Gastrocnemius medialis (tissue), 4 donors: ENCODE measurements around the gene NCAM2. TPM values are rescaled to one million over a fixed set of nuclear protein-coding genes. Genes with fewer than 3 reads are reported as not detected.

ENCODE experiments used
- ATAC-seq, 2 donors: fragments of 150-250 bp; one replicate each; pipeline ENCODE4 v1.9.1; 2016
- DNase-seq, 2 donors: peaks; one replicate each; pipeline ENCODE4 v3.0.0-alpha.2; 2019
- H3K27ac ChIP-seq, 4 donors: fragments of 200-600 bp; sonication (generic); 1 replicate in 1 of 4; 2 replicates in 3 of 4; pipeline ENCODE4 v1.5.1; 2016 to 2018; ENCODE audit warnings: mild to moderate bottlenecking in 2 of 4, moderate library complexity in 1 of 4
- H3K27me3 ChIP-seq, 3 donors: fragments of 200-600 bp; sonication (generic) in 2 of 3; 1 replicate in 1 of 3; 2 replicates in 2 of 3; pipeline versions ENCODE4 v1.5.1 to v1.6.0; 2016 to 2019; ENCODE audit warnings: mild to moderate bottlenecking in 1 of 3, moderate library complexity in 1 of 3
- H3K36me3 ChIP-seq, 2 donors: fragments of 200-600 bp; sonication (generic) in 1 of 2; one replicate each; pipeline ENCODE4 v1.5.1; 2017 to 2018
- H3K4me1 ChIP-seq, 2 donors: fragments of 200-600 bp; sonication (generic) in 1 of 2; one replicate each; pipeline ENCODE4 v1.5.1; 2016 to 2017; ENCODE audit warnings: mild to moderate bottlenecking in 2 of 2
- H3K4me3 ChIP-seq, 4 donors: fragments of 200-600 bp; sonication (generic) in 3 of 4; 1 replicate in 1 of 4; 2 replicates in 3 of 4; pipeline ENCODE4 v1.5.1; 2016 to 2019; ENCODE audit warnings: mild to moderate bottlenecking in 2 of 4
- H3K9me3 ChIP-seq, 3 donors: fragments of 200-600 bp; sonication (generic) in 2 of 3; 1 replicate in 1 of 3; 2 replicates in 2 of 3; pipeline ENCODE4 v1.5.1; 2016 to 2019
- CTCF ChIP-seq, 5 experiments: fragments of 450-650 bp in 3 of 5; fragments of 200-600 bp in 2 of 5; sonication (generic) in 2 of 5; IDR thresholded peaks in 4 of 5; conservative IDR thresholded peaks in 1 of 5; 1 replicate in 4 of 5; 2 replicates in 1 of 5; pipeline ENCODE4 v1.5.1; 2016 to 2019; ENCODE audit warnings: antibody characterized with exemption in 5 of 5, mild to moderate bottlenecking in 3 of 5, moderate library complexity in 3 of 5
- POLR2A ChIP-seq, 2 donors: fragments of 450-650 bp; IDR thresholded peaks; one replicate each; pipeline ENCODE4 v1.6.1; 2017; ENCODE audit warnings: antibody characterized with exemption in 2 of 2, mild to moderate bottlenecking in 2 of 2, moderate library complexity in 2 of 2
- in situ Hi-C, 4 donors: fragments of 200-750 bp; cut with MboI; loops; one replicate each; pipeline versions ENCODE4 v1.15.0 to v1.8.0; 2017; ENCODE audit warnings: low sequenced_read_pairs in 4 of 4
- intact Hi-C: fragments of 100-400 bp; cut with DNase I; formaldehyde crosslinking; loops from one replicate; pipeline ENCODE4 v1.15.1; 2023; ENCODE audit warnings: low total_unique reads
- total RNA-seq, 4 donors: library from RNA; depleted of rRNA; stranded (reverse); fragments of >200 nt; gene quantifications; one replicate each; pipeline versions ENCODE4 v1.1.0 to v1.2.3, GENCODE V29; 2016

The NCAM2 gene
- total RNA-seq, 4 donors from 2014 or later = 0.07 to 1.9 (median 0.65) TPM

GRCh38 chr21:21103692-21104091 lies 105.5 kb downstream of the NCAM2 start:
- Histone ChIP-seq H3K36me3 (no peaks in the 10 kb centered on the region), H3K4me1 (no peaks in the 10 kb centered on the region), H3K4me3 (no peak overlapping the region), H3K27ac (no peak overlapping the region), H3K27me3 (no peaks in the 10 kb centered on the region), H3K9me3 (no peaks in the 10 kb centered on the region)
- intact Hi-C loops (no loop called here), in situ Hi-C loops (no loop called here)
- TF ChIP-seq CTCF (IDR thresholded peaks at IDR 0.05 in 4 of 5, conservative IDR thresholded peaks at IDR 0.05 in 1 of 5) (no peak), POLR2A (IDR thresholded peaks at IDR 0.05) (no peak)
- ATAC-seq = no peak
- DNase-seq = no peak

- Histone ChIP-seq H3K36me3 (no peaks in the 10 kb centered on the region), H3K4me1 (no peaks in the 10 kb centered on the region), H3K27me3 (no peaks in the 10 kb centered on the region), H3K9me3 (no peaks in the 10 kb centered on the region), H3K27ac (no peak overlapping the region), H3K4me3 (no peak overlapping the region)
- in situ Hi-C loops (no loop called here), intact Hi-C loops (no loop called here)
- TF ChIP-seq POLR2A (IDR thresholded peaks at IDR 0.05) (no peak), CTCF (IDR thresholded peaks at IDR 0.05 in 4 of 5, conservative IDR thresholded peaks at IDR 0.05 in 1 of 5) (no peak)
- no peak for ATAC-seq
- no peak for DNase-seq
Observed at GRCh38 chr21:21109736-21110135, 111.5 kb downstream of the NCAM2 start.

- Histone ChIP-seq H3K4me1 (no peaks in the 10 kb centered on the region), H3K9me3 (no peaks in the 10 kb centered on the region), H3K27me3 (no peaks in the 10 kb centered on the region), H3K27ac (no peak overlapping the region), H3K36me3 (no peaks in the 10 kb centered on the region), H3K4me3 (no peak overlapping the region)
- in situ Hi-C loops (no loop called here), intact Hi-C loops (no loop called here)
- ATAC-seq (no peak), DNase-seq (no peak)
- no peak for TF ChIP-seq POLR2A (IDR thresholded peaks at IDR 0.05)
- no peak for TF ChIP-seq CTCF (IDR thresholded peaks at IDR 0.05 in 4 of 5, conservative IDR thresholded peaks at IDR 0.05 in 1 of 5)
Observed at GRCh38 chr21:21111309-21111920, 113.2 kb downstream of the NCAM2 start.

- in situ Hi-C loops = no loop called here
Observed at GRCh38 chr21:21114461-21114860, 116.3 kb downstream of the NCAM2 start.

More at GRCh38 chr21:21114461-21114860, 116.3 kb downstream of the NCAM2 start:
- Histone ChIP-seq H3K27me3 (no peaks in the 10 kb centered on the region), H3K36me3 (no peaks in the 10 kb centered on the region), H3K4me3 (no peak overlapping the region), H3K27ac (no peak overlapping the region), H3K9me3 (no peaks in the 10 kb centered on the region), H3K4me1 (no peaks in the 10 kb centered on the region)
- intact Hi-C loops = no loop called here
- no peak for DNase-seq
- TF ChIP-seq CTCF (IDR thresholded peaks at IDR 0.05 in 4 of 5, conservative IDR thresholded peaks at IDR 0.05 in 1 of 5) (no peak), POLR2A (IDR thresholded peaks at IDR 0.05) (no peak)
- ATAC-seq = no peak
